Measurements from ENCODE around the gene GPRIN3.

The GPRIN3 gene

GRCh38 chr4:89253935-89254334 is 53.7 kb downstream of the GPRIN3 start:
- DNase-seq = no peak

GRCh38 chr4:89253311-89253710 is 54.3 kb downstream of the GPRIN3 start:
- no peak for DNase-seq

GRCh38 chr4:89251396-89251795 is 56.2 kb downstream of the GPRIN3 start:
- DNase-seq = no peak

GRCh38 chr4:89249716-89250361 is 57.8 kb downstream of the GPRIN3 start:
- DNase-seq = no peak

GRCh38 chr4:89249313-89249712 is 58.3 kb downstream of the GPRIN3 start:
- DNase-seq = no peak

- no peak for DNase-seq
Observed at GRCh38 chr4:89248879-89249281, 58.7 kb downstream of the GPRIN3 start.

GRCh38 chr4:89247951-89248350 is 59.6 kb downstream of the GPRIN3 start:
- no peak for DNase-seq

GRCh38 chr4:89245459-89245858 is 62.1 kb downstream of the GPRIN3 start:
- DNase-seq = no peak

- no peak for DNase-seq
Observed at GRCh38 chr4:89243733-89244252, 63.8 kb downstream of the GPRIN3 start.

- peak; percentile 22 to 72 for DNase-seq
Observed at GRCh38 chr4:89242864-89243732, 64.5 kb downstream of the GPRIN3 start.

- DNase-seq = no peak
Observed at GRCh38 chr4:89242216-89242615, 65.4 kb downstream of the GPRIN3 start.

- DNase-seq = no peak
Observed at GRCh38 chr4:89230271-89230670, 77.3 kb downstream of the GPRIN3 start.

- peak; percentile 71 to 93 for DNase-seq
Observed at GRCh38 chr4:89226665-89227574, 80.7 kb downstream of the GPRIN3 start.

- DNase-seq = no peak
Observed at GRCh38 chr4:89222170-89222569, 85.4 kb downstream of the GPRIN3 start.

GRCh38 chr4:89221167-89221867 is 86.3 kb downstream of the GPRIN3 start:
- no peak for DNase-seq

- DNase-seq = no peak
Observed at GRCh38 chr4:89218587-89218986, 89.0 kb downstream of the GPRIN3 start.

- DNase-seq = no peak
Observed at GRCh38 chr4:89217604-89218003, 90.0 kb downstream of the GPRIN3 start.

GRCh38 chr4:89216866-89217265 is 90.7 kb downstream of the GPRIN3 start:
- DNase-seq = no peak

- DNase-seq = no peak
Observed at GRCh38 chr4:89216422-89216821, 91.2 kb downstream of the GPRIN3 start.

- DNase-seq = no peak
Observed at GRCh38 chr4:89215736-89216135, 91.9 kb downstream of the GPRIN3 start.

GRCh38 chr4:89214308-89214707 is 93.3 kb downstream of the GPRIN3 start:
- no peak for DNase-seq

- DNase-seq = no peak
Observed at GRCh38 chr4:89213382-89213701, 94.3 kb downstream of the GPRIN3 start.
